IMR-90 (cell line): ENCODE data around the gene IFT43. TPM values are rescaled to one million over a fixed set of nuclear protein-coding genes. Genes with fewer than 3 reads are reported as not detected.

ENCODE experiments used
- ATAC-seq: fragments of 200-7000 bp; cut with Tn5 transposase; 2 replicates; pipeline ENCODE4 v1.9.1; 2020; ENCODE audit warnings: low read depth, mild to moderate bottlenecking, moderate library complexity
- BruUV-seq: library from RNA; stranded (reverse); fragments of 400-500 nt; replicated peaks from 2 replicates; lab custom pipeline; 2021; lab: Mats Ljungman, UMichigan
- CTCF ChIA-PET: fragments of 300-600 bp; formaldehyde crosslinking; extraction: SDS; loops from one replicate; lab custom pipeline; 2021; ENCODE audit warnings: antibody characterized with exemption; lab: Yijun Ruan, JAX
- POLR2A ChIA-PET: fragments of 300-600 bp; sonication (Branson Sonifier 250); formaldehyde crosslinking; loops from one replicate; lab custom pipeline; 2022; ENCODE audit warnings: antibody characterized with exemption; ENCODE audit not compliant: unreplicated experiment; lab: Charles Lee
- DNase-seq: peaks from one replicate; pipeline ENCODE4 v3.0.0; 2013
- H2AFZ ChIP-seq: replicated peaks from 2 replicates; pipeline ENCODE3; 2013; ENCODE audit warnings: low read length, mild to moderate bottlenecking; ENCODE audit not compliant: poor library complexity
- H2AK5ac ChIP-seq: 2 replicates; pipeline ENCODE4 v1.6.1; 2013; ENCODE audit warnings: low read depth, low read length, inconsistent platforms
- H2AK9ac ChIP-seq: replicated peaks from 2 replicates; pipeline ENCODE3; 2013; ENCODE audit warnings: mild to moderate bottlenecking, low read depth, low read length, moderate library complexity; ENCODE audit not compliant: poor library complexity
- H2BK120ac ChIP-seq: 2 replicates; pipeline ENCODE4 v1.6.1; 2013; ENCODE audit warnings: low read depth, low read length, inconsistent platforms
- H2BK15ac ChIP-seq: 3 replicates; pipeline ENCODE4 v1.6.1; 2013; ENCODE audit warnings: low read depth, low read length, inconsistent platforms
- H2BK20ac ChIP-seq: 2 replicates; pipeline ENCODE4 v1.6.1; 2013; ENCODE audit warnings: low read depth, mild to moderate bottlenecking, inconsistent platforms, low read length, moderate library complexity
- H2BK5ac ChIP-seq: 2 replicates; pipeline ENCODE4 v1.6.1; 2013; ENCODE audit warnings: mild to moderate bottlenecking, low read depth, low read length, inconsistent platforms; ENCODE audit not compliant: poor library complexity, severe bottlenecking
- H3K14ac ChIP-seq: replicated peaks from 2 replicates; pipeline ENCODE4 v1.6.1; 2013; ENCODE audit warnings: low read depth, low read length, inconsistent platforms
- H3K18ac ChIP-seq: 2 replicates; pipeline ENCODE4 v1.6.1; 2013; ENCODE audit warnings: low read depth, low read length, control low read depth
- H3K23ac ChIP-seq: 2 replicates; pipeline ENCODE4 v1.6.1; 2013; ENCODE audit warnings: low read depth, low read length, inconsistent platforms
- H3K27ac ChIP-seq: 2 replicates; pipeline ENCODE4 v1.5.1; 2013; ENCODE audit warnings: mild to moderate bottlenecking, control low read depth, low read length; ENCODE audit not compliant: insufficient read depth
- H3K27me3 ChIP-seq: 2 replicates; pipeline ENCODE4 v1.6.1; 2013; ENCODE audit warnings: low read length; ENCODE audit not compliant: control insufficient read depth, insufficient read depth
- H3K36me3 ChIP-seq: 2 replicates; pipeline ENCODE4 v1.6.1; 2013; ENCODE audit warnings: low read length, mixed read lengths; ENCODE audit not compliant: control insufficient read depth, insufficient read depth
- H3K4ac ChIP-seq: 2 replicates; pipeline ENCODE4 v1.6.1; 2013; ENCODE audit warnings: low read depth, low read length, inconsistent platforms
- H3K4me1 ChIP-seq: 2 replicates; pipeline ENCODE4 v1.6.1; 2013; ENCODE audit warnings: low read length, mixed read lengths; ENCODE audit not compliant: control insufficient read depth, insufficient read depth
- H3K4me2 ChIP-seq: 2 replicates; pipeline ENCODE4 v1.6.1; 2013; ENCODE audit warnings: low read depth, mild to moderate bottlenecking, control low read depth, low read length, moderate library complexity
- H3K4me3 ChIP-seq: 2 replicates; pipeline ENCODE4 v1.5.1; 2013; ENCODE audit warnings: low read depth, mild to moderate bottlenecking, control low read depth, low read length, moderate library complexity; ENCODE audit not compliant: insufficient read depth
- H3K56ac ChIP-seq: 2 replicates; pipeline ENCODE4 v1.6.1; 2013; ENCODE audit warnings: low read length, inconsistent platforms; ENCODE audit not compliant: insufficient read depth; ENCODE audit errors: extremely low read depth
- H3K79me1 ChIP-seq, 2 experiments: 2 replicates each; pipeline ENCODE4 v1.6.1; 2013; ENCODE audit warnings: low read length in 2 of 2, inconsistent platforms in 1 of 2, low read depth in 1 of 2
- H3K9ac ChIP-seq: 2 replicates; pipeline ENCODE4 v1.6.1; 2013; ENCODE audit warnings: low read depth, low read length, control low read depth
- H3K9me1 ChIP-seq: 2 replicates; pipeline ENCODE4 v1.6.1; 2013; ENCODE audit warnings: low read length, inconsistent platforms; ENCODE audit not compliant: insufficient read depth
- H3K9me3 ChIP-seq: 2 replicates; pipeline ENCODE4 v1.6.1; 2013; ENCODE audit warnings: low read length; ENCODE audit not compliant: control insufficient read depth, insufficient read depth
- H4K20me1 ChIP-seq: 2 replicates; pipeline ENCODE4 v1.6.1; 2013; ENCODE audit warnings: low read length, inconsistent platforms; ENCODE audit not compliant: insufficient read depth
- H4K5ac ChIP-seq: 2 replicates; pipeline ENCODE4 v1.6.1; 2013; ENCODE audit warnings: mild to moderate bottlenecking, low read depth, low read length, control low read depth
- H4K8ac ChIP-seq, 2 experiments: 2 replicates each; pipeline ENCODE4 v1.6.1; 2013; ENCODE audit warnings: low read depth in 2 of 2, low read length in 2 of 2, control low read depth in 1 of 2, inconsistent platforms in 1 of 2
- H4K91ac ChIP-seq: 2 replicates; pipeline ENCODE4 v1.6.1; 2013; ENCODE audit warnings: low read depth, low read length, inconsistent platforms; ENCODE audit not compliant: insufficient read depth
- BHLHE40 ChIP-seq: fragments of 150-350 bp; IDR thresholded peaks from 2 replicates; pipeline ENCODE4 v1.6.1; 2016; ENCODE audit warnings: mild to moderate bottlenecking, low read depth, low read length
- CEBPB ChIP-seq: IDR thresholded peaks from 2 replicates; pipeline ENCODE4 v1.6.1; 2012; ENCODE audit warnings: low read depth, low read length, improper control_type of control experiment
- ELK1 ChIP-seq: fragments of 150-350 bp; IDR thresholded peaks from 2 replicates; pipeline ENCODE4 v1.6.1; 2016; ENCODE audit warnings: low read depth, mild to moderate bottlenecking, low read length, moderate library complexity, borderline replicate concordance
- MAFK ChIP-seq: IDR thresholded peaks from 2 replicates; pipeline ENCODE4 v1.6.1; 2012; ENCODE audit warnings: low read depth, low read length, improper control_type of control experiment
- MXI1 ChIP-seq: IDR thresholded peaks from 2 replicates; pipeline ENCODE4 v1.6.1; 2012; ENCODE audit warnings: low read depth, mild to moderate bottlenecking, low read length, moderate library complexity, borderline replicate concordance
- RAD21 ChIP-seq: IDR thresholded peaks from 2 replicates; pipeline ENCODE4 v1.6.1; 2012; ENCODE audit warnings: low read length, improper control_type of control experiment
- RCOR1 ChIP-seq: IDR thresholded peaks from 2 replicates; pipeline ENCODE4 v1.6.1; 2012; ENCODE audit warnings: mild to moderate bottlenecking, low read length, improper control_type of control experiment; ENCODE audit not compliant: insufficient replicate concordance
- RFX5 ChIP-seq: IDR thresholded peaks from 2 replicates; pipeline ENCODE4 v1.8.0; 2012; ENCODE audit warnings: low read depth, mild to moderate bottlenecking, low read length, moderate library complexity
- SMC3 ChIP-seq: fragments of 150-350 bp; IDR thresholded peaks from 2 replicates; pipeline ENCODE4 v1.6.1; 2016; ENCODE audit warnings: low read depth, mild to moderate bottlenecking, antibody characterized with exemption, low read length, moderate library complexity
- USF2 ChIP-seq: fragments of 150-350 bp; IDR thresholded peaks from 2 replicates; pipeline ENCODE4 v1.6.1; 2017; ENCODE audit warnings: mild to moderate bottlenecking, antibody characterized with exemption, low read length, low read depth
- WGBS, 2 experiments: methylation state at CpG; one replicate each; pipeline versions ENCODE4 v1.1.5 to v1.1.7; 2013; ENCODE audit warnings: missing lambda C conversion rate in 2 of 2; ENCODE audit not compliant: insufficient read length in 1 of 2; ENCODE audit errors: extremely low coverage in 2 of 2; 5-methylcytosine and 5-hydroxymethylcytosine counted together
- dilution Hi-C: fragments of 300-500 bp; cut with HindIII; formaldehyde crosslinking; loops from one replicate; pipeline ENCODE4 v1.14.3; 2018; ENCODE audit warnings: low sequenced_read_pairs; ENCODE audit not compliant: unreplicated experiment
- in situ Hi-C: fragments of 300-500 bp; cut with MboI; formaldehyde crosslinking; loops from 3 replicates; pipeline ENCODE4 v1.14.3; 2019; ENCODE audit warnings: low sequenced_read_pairs, inconsistent platforms, mixed read lengths
- intact Hi-C: fragments of 100-400 bp; cut with micrococcal nuclease; formaldehyde crosslinking; loops from 2 replicates; pipeline ENCODE4 v1.10.0; 2022
- polyA plus RNA-seq, 3 experiments: library from polyadenylated mRNA; depleted of rRNA; stranded (reverse); fragments of >200 nt; gene quantifications; 2 replicates each; pipeline ENCODE4 v1.2.3, GENCODE V29; 2012; ENCODE audit warnings: low replicate concordance in 1 of 3
- total RNA-seq: library from RNA; depleted of rRNA; stranded (reverse); fragments of >200 nt; gene quantifications from 2 replicates; pipeline ENCODE4 v1.2.3, GENCODE V29; 2012

IFT43 gene
- total and polyA plus RNA-seq, 2 of the 4 experiments (the other 2 are of a cell fraction), result 41.4 to 43.2 TPM

- no peak overlapping the region for H2BK5ac ChIP-seq
- no peaks in the 10 kb centered on the region for H4K20me1 ChIP-seq
- no peak overlapping the region for H2AFZ ChIP-seq
- H2BK15ac ChIP-seq, result no peak overlapping the region
- H4K5ac ChIP-seq, result no peak overlapping the region
- TF ChIP-seq RFX5 (no peak), RCOR1 (no peak), CEBPB (no peak), USF2 (no peak), MAFK (no peak), ELK1 (no peak), RAD21 (no peak), SMC3 (no peak), BHLHE40 (no peak), MXI1 (no peak)
- no peak overlapping the region for H3K4ac ChIP-seq
- BruUV-seq, result no TSS peak
- no peak overlapping the region for H3K4me3 ChIP-seq
- H4K91ac ChIP-seq, result no peak overlapping the region
- CTCF ChIA-PET, result interaction anchor here (0.6 kb wide), 2 partner anchors 44 to 335 kb away, joined by 3 to 4 read pairs; no protein-coding TSS in a partner anchor
- H3K9me3 ChIP-seq, result no peaks in the 10 kb centered on the region
- H3K36me3 ChIP-seq, result peaks cover 5% of the 10 kb centered on the region
- H3K9ac ChIP-seq, result no peak overlapping the region
- H3K4me2 ChIP-seq, result no peak overlapping the region
- no peak overlapping the region for H4K8ac ChIP-seq
- dilution Hi-C loops, result no loop called here
- no peak overlapping the region for H3K18ac ChIP-seq
- no peaks in the 10 kb centered on the region; the same call in 1 of the 2 replicates for H3K9me1 ChIP-seq
- in situ Hi-C loops, result no loop called here
- intact Hi-C loops, result no loop called here
- H3K27me3 ChIP-seq, result no peaks in the 10 kb centered on the region
- H3K4me1 ChIP-seq, result no peaks in the 10 kb centered on the region; the same call in 1 of the 2 replicates
- no CpG with 5 or more reads among the region's 3 CpGs for WGBS, 2 experiments
- DNase-seq (no peak), ATAC-seq (no peak)
- no peak overlapping the region for H2BK120ac ChIP-seq
- no peaks in the 10 kb centered on the region; a peak in 1 of 4 replicates for H3K79me1 ChIP-seq
- H3K14ac ChIP-seq, result no peak overlapping the region
- POLR2A ChIA-PET, result no interaction called here
- no peak overlapping the region for H2AK5ac ChIP-seq
- H3K56ac ChIP-seq, result no peak overlapping the region
- no peak overlapping the region for H3K23ac ChIP-seq
- H3K27ac ChIP-seq, result no peak overlapping the region
- H2BK20ac ChIP-seq, result no peak overlapping the region
- no peak overlapping the region for H2AK9ac ChIP-seq
Observed at GRCh38 chr14:76045773-76046172, 60.2 kb downstream of the IFT43 start.
